Uterus (tissue), 4 donors: Measurements from ENCODE around the gene C1orf198. TPM values are rescaled to one million over a fixed set of nuclear protein-coding genes. Genes with fewer than 3 reads are reported as not detected.
A peak's percentile ranks its signal among the peaks of the same experiment; 100 is the strongest.

Experiments used
- DNase-seq, 2 donors: peaks; one replicate each; pipeline ENCODE4 v3.0.0-alpha.2; 2019 to 2020
- H3K27ac ChIP-seq, 2 donors: fragments of 200-600 bp; sonication (generic); 1 replicate in 1 of 2; 2 replicates in 1 of 2; pipeline ENCODE4 v1.5.1; 2016 to 2018
- H3K27me3 ChIP-seq, 2 donors: fragments of 200-600 bp; sonication (generic); one replicate each; pipeline ENCODE4 v1.5.1; 2018 to 2019; ENCODE audit warnings: control low read depth in 1 of 2
- H3K36me3 ChIP-seq, 2 donors: fragments of 200-600 bp; sonication (generic); one replicate each; pipeline ENCODE4 v1.5.1; 2019; ENCODE audit warnings: control low read depth in 1 of 2
- H3K4me1 ChIP-seq, 2 donors: fragments of 200-600 bp; sonication (generic); one replicate each; pipeline ENCODE4 v1.5.1; 2018 to 2019; ENCODE audit warnings: control low read depth in 1 of 2
- H3K4me3 ChIP-seq, 2 donors: fragments of 200-600 bp; sonication (generic); 1 replicate in 1 of 2; 2 replicates in 1 of 2; pipeline ENCODE4 v1.5.1; 2018 to 2019; ENCODE audit warnings: mild to moderate bottlenecking in 1 of 2
- H3K9me3 ChIP-seq, 2 donors: fragments of 200-600 bp; sonication (generic); one replicate each; pipeline ENCODE4 v1.5.1; 2019; ENCODE audit warnings: control low read depth in 1 of 2
- CTCF ChIP-seq, 4 experiments: fragments of 200-600 bp in 2 of 4; fragments of 450-650 bp in 2 of 4; sonication (generic) in 2 of 4; IDR thresholded peaks; one replicate each; pipeline ENCODE4 v1.5.1; 2016 to 2019; ENCODE audit warnings: antibody characterized with exemption in 4 of 4, mild to moderate bottlenecking in 2 of 4, moderate library complexity in 1 of 4
- POLR2A ChIP-seq, 2 donors: fragments of 450-650 bp; IDR thresholded peaks; one replicate each; pipeline ENCODE4 v1.6.1; 2016; ENCODE audit warnings: antibody characterized with exemption in 2 of 2, mild to moderate bottlenecking in 1 of 2, moderate library complexity in 1 of 2
- intact Hi-C: fragments of 100-400 bp; cut with DNase I; formaldehyde crosslinking; loops from one replicate; pipeline ENCODE4 v1.15.1; 2023; ENCODE audit warnings: low total_unique reads
- total RNA-seq, 4 donors: library from RNA; depleted of rRNA in 3 of 4; stranded (reverse); fragments of >200 nt in 3 of 4; gene quantifications; one replicate each; pipeline versions ENCODE4 v1.1.0 to v1.2.4, GENCODE V29; 2014 to 2023
- donor health status: DM: yes; HTN: yes; CAD: no.

C1orf198 gene
- total RNA-seq, 4 donors from 2014 or later, result 41.0 to 80.0 (median 60.8) TPM

- H3K27me3 ChIP-seq, result no peaks in the 10 kb centered on the region
- no peaks in the 10 kb centered on the region for H3K36me3 ChIP-seq
- H3K27ac ChIP-seq, result no peak overlapping the region
- DNase-seq, result no peak
- no peaks in the 10 kb centered on the region for H3K4me1 ChIP-seq
- TF ChIP-seq CTCF (IDR thresholded peaks at IDR 0.05) (no peak), POLR2A (IDR thresholded peaks at IDR 0.05) (no peak)
- intact Hi-C loops, result no loop called here
- no peaks in the 10 kb centered on the region for H3K9me3 ChIP-seq
- H3K4me3 ChIP-seq, result no peak overlapping the region
Observed at GRCh38 chr1:230875370-230875769, 7.0 kb upstream of the C1orf198 start.

DNA sequence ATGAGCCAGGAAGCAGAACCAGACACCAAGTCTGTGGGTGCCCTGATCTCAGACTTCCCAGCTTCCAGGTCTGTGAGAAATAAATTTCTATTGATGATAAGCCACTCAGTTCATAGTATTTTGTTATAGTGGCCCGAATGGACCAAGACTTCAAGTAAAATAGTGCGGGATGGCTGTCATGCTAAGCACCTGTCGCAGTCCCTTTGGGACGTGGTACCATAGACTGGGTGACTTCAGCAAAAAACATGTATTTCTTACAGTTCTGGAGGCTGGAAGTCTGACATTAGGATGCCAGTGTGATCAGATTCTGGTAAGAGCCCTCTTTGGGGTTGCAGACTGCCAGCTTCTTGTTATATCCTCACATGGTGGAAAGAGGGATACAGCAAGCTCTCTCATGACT is 2.6 kb upstream of the C1orf198 start:
- no peaks in the 10 kb centered on the region for H3K9me3 ChIP-seq
- no peak for TF ChIP-seq POLR2A (IDR thresholded peaks at IDR 0.05)
- no peak for TF ChIP-seq CTCF (IDR thresholded peaks at IDR 0.05)
- DNase-seq, result no peak
- H3K4me1 ChIP-seq, result peaks cover 0 to under 1% of the 10 kb centered on the region in 2 donors
- H3K27me3 ChIP-seq, result no peaks in the 10 kb centered on the region
- no peak overlapping the region for H3K4me3 ChIP-seq
- no peak overlapping the region for H3K27ac ChIP-seq
- H3K36me3 ChIP-seq, result no peaks in the 10 kb centered on the region
- intact Hi-C loops, result no loop called here

DNA sequence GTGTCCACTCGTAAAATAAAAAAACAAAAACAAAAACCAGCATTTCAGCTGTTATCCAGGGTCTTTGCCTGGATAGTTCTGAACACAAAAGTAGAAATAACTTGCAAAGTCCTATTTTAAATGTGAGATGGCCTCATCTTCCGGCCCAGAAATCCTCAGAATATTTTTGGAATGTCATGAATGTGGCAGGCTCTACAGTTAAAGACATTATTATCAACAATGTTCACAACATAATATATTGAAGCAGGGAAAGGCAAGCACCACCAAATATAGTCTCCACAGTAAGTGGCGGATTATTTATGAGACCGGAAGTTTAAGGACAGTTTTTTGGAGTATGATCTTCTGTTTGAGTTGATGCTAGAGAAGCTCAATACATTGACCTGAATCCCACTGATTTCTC is 1.2 kb upstream of the C1orf198 start:
- H3K36me3 ChIP-seq, result no peaks in the 10 kb centered on the region
- peaks cover 0 to 14% of the 10 kb centered on the region in 2 donors for H3K4me1 ChIP-seq
- intact Hi-C loops, result no loop called here
- TF ChIP-seq POLR2A (IDR thresholded peaks at IDR 0.05), result no peak
- no peak overlapping the region for H3K4me3 ChIP-seq
- no peak for DNase-seq
- no peaks in the 10 kb centered on the region for H3K9me3 ChIP-seq
- H3K27ac ChIP-seq, result peak overlapping the region; percentile 83 to 85
- H3K27me3 ChIP-seq, result no peaks in the 10 kb centered on the region

GRCh38 chr1:230868736-230869385 is 540 bp upstream of the C1orf198 start:
- intact Hi-C loops, result no loop called here
- peak overlapping the region; percentile 83 to 85 for H3K27ac ChIP-seq

DNA sequence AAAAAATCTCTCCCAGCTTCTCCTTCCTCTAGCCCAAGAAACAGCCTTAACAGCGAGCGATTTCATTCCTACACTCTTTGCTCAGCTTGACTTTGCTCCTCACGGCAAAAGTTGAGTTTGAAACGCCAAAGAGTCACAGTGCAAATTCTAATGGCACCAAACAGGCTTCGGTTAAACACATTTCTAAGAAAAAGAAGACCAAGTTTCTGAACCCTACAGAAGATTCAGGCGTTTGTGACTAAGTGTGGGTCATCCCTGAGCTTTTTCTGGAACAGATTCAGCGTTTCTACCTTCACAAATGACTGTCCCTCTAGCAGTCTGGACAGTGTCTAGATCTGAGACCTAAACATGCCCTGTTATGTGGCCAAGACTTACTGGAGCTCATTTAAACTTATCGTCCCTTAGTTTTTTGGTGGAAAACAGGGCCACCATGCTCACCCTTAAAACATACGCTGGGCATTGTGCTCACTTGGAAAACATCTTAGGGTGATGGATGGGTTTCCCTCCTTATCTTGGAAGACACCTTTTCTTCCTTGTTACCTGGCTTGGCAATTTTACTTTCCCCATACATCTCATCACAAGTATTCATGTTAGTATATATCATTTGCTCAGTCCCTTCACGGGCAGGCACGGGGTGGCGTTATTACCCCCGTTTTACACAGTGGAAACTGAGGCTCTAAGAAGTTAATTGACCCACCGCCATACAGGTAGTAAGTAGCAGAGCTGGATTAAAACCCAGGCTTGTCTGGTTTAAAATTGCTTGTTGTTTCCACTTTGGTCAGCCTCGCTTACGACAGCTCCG is 1.0 kb downstream of the C1orf198 start:
- DNase-seq, result no peak
- intact Hi-C loops, result no loop called here
- no peaks in the 10 kb centered on the region for H3K27me3 ChIP-seq
- TF ChIP-seq CTCF (IDR thresholded peaks at IDR 0.05) (no peak), POLR2A (IDR thresholded peaks at IDR 0.05) (no peak)
- peak overlapping the region; percentile 83 to 85 for H3K27ac ChIP-seq
- peak overlapping the region; percentile 46 to 79 for H3K4me3 ChIP-seq
- H3K9me3 ChIP-seq, result no peaks in the 10 kb centered on the region
- no peaks in the 10 kb centered on the region for H3K36me3 ChIP-seq
- peaks cover 0 to 24% of the 10 kb centered on the region in 2 donors for H3K4me1 ChIP-seq

More at GRCh38 chr1:230868736-230869385, 540 bp upstream of the C1orf198 start:
- TF ChIP-seq POLR2A (IDR thresholded peaks at IDR 0.05) (peak in 1 of 2 donors; percentile 8), CTCF (IDR thresholded peaks at IDR 0.05) (no peak)
- DNase-seq, result peak in 1 of 2 donors; percentile 49
- Histone ChIP-seq H3K36me3 (no peaks in the 10 kb centered on the region), H3K9me3 (no peaks in the 10 kb centered on the region), H3K27me3 (no peaks in the 10 kb centered on the region), H3K4me1 (peaks cover 0 to 19% of the 10 kb centered on the region in 2 donors), H3K4me3 (peak overlapping the region; percentile 46 to 79)
